HCT116 (cell line): Measurements from ENCODE around the gene SIRPG. TPM values are rescaled to one million over a fixed set of nuclear protein-coding genes. Genes with fewer than 3 reads are reported as not detected.

Source experiments
- ATAC-seq: fragments of 200-7000 bp; cut with Tn5 transposase; 2 replicates; pipeline ENCODE4 v1.9.1; 2020; ENCODE audit warnings: mild to moderate bottlenecking, moderate library complexity
- BruUV-seq: library from RNA; stranded (reverse); fragments of 400-500 nt; replicated peaks from 2 replicates; lab custom pipeline; 2021; lab: Mats Ljungman, UMichigan
- CTCF ChIA-PET: fragments of 300-600 bp; sonication (Branson Sonifier 250); formaldehyde crosslinking; loops from one replicate; lab custom pipeline; 2021; ENCODE audit warnings: antibody characterized with exemption; lab: Charles Lee
- POLR2A ChIA-PET: fragments of 300-600, 350-600 bp; sonication (Branson Sonifier 250); formaldehyde crosslinking; loops from one replicate; lab custom pipeline; 2021; ENCODE audit warnings: antibody characterized with exemption; lab: Charles Lee
- RAD21 ChIA-PET, 2 experiments: fragments of 300-600 bp; sonication (Branson Sonifier 250); formaldehyde crosslinking; loops; one replicate each; lab custom pipeline; 2023; ENCODE audit warnings: low total read pairs in 2 of 2; ENCODE audit not compliant: uncharacterized antibody in 2 of 2, unreplicated experiment in 2 of 2, low non-redundant PET in 1 of 2; lab: Charles Lee
- DNase-seq: peaks from one replicate; pipeline ENCODE4 v3.0.0-alpha.2; 2010; ENCODE audit warnings: low read depth, low spot score
- H2AFZ ChIP-seq: fragments of 200-600 bp; shearing (Covaris generic), sonication (generic); 2 replicates; pipeline ENCODE4 v1.6.1; 2017; ENCODE audit warnings: low read depth, mixed run types, mixed read lengths, antibody characterized with exemption, low read length; ENCODE audit not compliant: poor library complexity, severe bottlenecking
- H3K27ac ChIP-seq: 2 replicates; pipeline ENCODE4 v1.5.1; 2012; ENCODE audit warnings: low read depth, low read length
- H3K27me3 ChIP-seq: fragments of 200-600 bp; sonication (generic); 2 replicates; pipeline ENCODE4 v1.6.1; 2016; ENCODE audit warnings: mixed run types, low read length, mixed read lengths; ENCODE audit not compliant: insufficient read depth
- H3K36me3 ChIP-seq, 2 experiments: fragments of 200-500 bp in 1 of 2; fragments of 200-600 bp in 1 of 2; sonication (Bioruptor generic) in 1 of 2; sonication (generic) in 1 of 2; 2 replicates each; pipeline versions ENCODE4 v1.5.1 to v1.6.1; 2014 to 2016; ENCODE audit warnings: low read length in 2 of 2, inconsistent platforms in 1 of 2, mixed read lengths in 1 of 2, mixed run types in 1 of 2; ENCODE audit not compliant: insufficient read depth in 2 of 2, control insufficient read depth in 1 of 2
- H3K4me1 ChIP-seq, 2 experiments: fragments of 200-600 bp in 1 of 2; sonication (generic) in 1 of 2; 2 replicates each; pipeline versions ENCODE4 v1.5.1 to v1.6.1; 2012 to 2017; ENCODE audit warnings: low read length in 2 of 2, inconsistent platforms in 1 of 2, mild to moderate bottlenecking in 1 of 2, mixed read lengths in 1 of 2, mixed run types in 1 of 2, moderate library complexity in 1 of 2; ENCODE audit not compliant: insufficient read depth in 2 of 2, control insufficient read depth in 1 of 2
- H3K4me2 ChIP-seq: fragments of 200-600 bp; sonication (generic); 2 replicates; pipeline ENCODE4 v1.6.1; 2017; ENCODE audit warnings: mixed run types, low read length, mixed read lengths
- H3K4me3 ChIP-seq, 2 experiments: fragments of 200-600 bp in 1 of 2; sonication (generic) in 1 of 2; replicated peaks in 1 of 2; 2 replicates each; pipeline ENCODE4 v1.5.1; 2011 to 2016; ENCODE audit warnings: low read length in 2 of 2, control low read depth in 1 of 2, low read depth in 1 of 2, mild to moderate bottlenecking in 1 of 2, mixed read lengths in 1 of 2, mixed run types in 1 of 2
- H3K79me2 ChIP-seq: fragments of 200-600 bp; sonication (generic); 2 replicates; pipeline ENCODE4 v1.6.1; 2017; ENCODE audit warnings: mild to moderate bottlenecking, mixed run types, low read length, moderate library complexity, mixed read lengths; ENCODE audit not compliant: insufficient read depth
- H3K9ac ChIP-seq: fragments of 200-600 bp; sonication (generic); 2 replicates; pipeline ENCODE4 v1.6.1; 2016; ENCODE audit warnings: low read length, mixed read lengths
- H3K9me2 ChIP-seq: fragments of 200-600 bp; sonication (generic), shearing (Covaris generic); 2 replicates; pipeline ENCODE4 v1.6.1; 2017; ENCODE audit warnings: mixed run types, mild to moderate bottlenecking, moderate library complexity; ENCODE audit not compliant: insufficient read depth
- H3K9me3 ChIP-seq, 2 experiments: fragments of 200-500 bp in 1 of 2; fragments of 200-600 bp in 1 of 2; sonication (Bioruptor generic) in 1 of 2; sonication (generic) in 1 of 2; 2 replicates each; pipeline ENCODE4 v1.6.1; 2014 to 2017; ENCODE audit warnings: low read length in 2 of 2, mixed read lengths in 2 of 2, inconsistent platforms in 1 of 2, low read depth in 1 of 2, mild to moderate bottlenecking in 1 of 2, mixed run types in 1 of 2, moderate library complexity in 1 of 2; ENCODE audit not compliant: control insufficient read depth in 1 of 2, insufficient read depth in 1 of 2
- H4K20me1 ChIP-seq: fragments of 200-600 bp; sonication (generic), shearing (Covaris generic); 2 replicates; pipeline ENCODE4 v1.6.1; 2017; ENCODE audit warnings: mixed run types, mild to moderate bottlenecking, moderate library complexity; ENCODE audit not compliant: insufficient read depth
- EGR1 ChIP-seq: IDR thresholded peaks from 2 replicates; pipeline ENCODE4 v1.6.1; 2012; ENCODE audit warnings: low read depth
- RAD21 ChIP-seq: IDR thresholded peaks from 2 replicates; pipeline ENCODE4 v1.6.1; 2012; ENCODE audit warnings: low read depth, mild to moderate bottlenecking
- YY1 ChIP-seq: IDR thresholded peaks from 2 replicates; pipeline ENCODE4 v1.6.1; 2011; ENCODE audit warnings: low read length, low read depth, moderate library complexity, mild to moderate bottlenecking; ENCODE audit not compliant: insufficient replicate concordance; ENCODE audit errors: extremely low read depth
- ZBTB33 ChIP-seq: IDR thresholded peaks from 2 replicates; pipeline ENCODE4 v1.6.1; 2011; ENCODE audit warnings: mild to moderate bottlenecking, low read length, moderate library complexity; ENCODE audit not compliant: insufficient replicate concordance; ENCODE audit errors: extremely low read depth
- intact Hi-C: fragments of 100-400 bp; cut with micrococcal nuclease; formaldehyde crosslinking; loops from 2 replicates; pipeline ENCODE4 v1.10.0; 2022
- total RNA-seq: library from RNA; stranded (reverse); gene quantifications from one replicate; pipeline ENCODE4 v1.2.1, GENCODE V29; 2021; ENCODE audit not compliant: unreplicated experiment
- TF ChIP-seq, protein P1 (sequence below): IDR thresholded peaks from 2 replicates; pipeline ENCODE4 v1.6.1; 2012; ENCODE audit warnings: low read depth

Gene SIRPG
- total RNA-seq, 1 experiment from 2014 or later: not detected

DNA sequence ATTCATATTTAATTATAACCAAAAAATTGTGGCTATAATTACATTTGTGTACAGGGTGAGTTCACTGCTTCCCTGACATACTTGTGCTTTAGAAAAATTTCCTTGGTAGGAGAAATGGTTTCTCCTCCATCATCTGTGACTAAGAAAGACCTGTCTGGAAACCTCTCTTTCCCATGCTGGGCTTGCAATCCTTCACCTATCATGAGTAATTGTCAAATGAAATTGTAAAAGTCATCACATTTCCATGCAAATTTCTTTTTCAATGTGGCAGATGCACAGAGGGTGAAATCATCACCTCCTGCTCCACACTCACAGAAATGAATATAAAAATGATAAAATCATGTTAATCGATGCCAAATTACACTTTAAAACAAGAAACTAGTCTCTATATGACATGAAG lies 36.3 kb downstream of the SIRPG start (continued):
- TF ChIP-seq, protein P1, sequence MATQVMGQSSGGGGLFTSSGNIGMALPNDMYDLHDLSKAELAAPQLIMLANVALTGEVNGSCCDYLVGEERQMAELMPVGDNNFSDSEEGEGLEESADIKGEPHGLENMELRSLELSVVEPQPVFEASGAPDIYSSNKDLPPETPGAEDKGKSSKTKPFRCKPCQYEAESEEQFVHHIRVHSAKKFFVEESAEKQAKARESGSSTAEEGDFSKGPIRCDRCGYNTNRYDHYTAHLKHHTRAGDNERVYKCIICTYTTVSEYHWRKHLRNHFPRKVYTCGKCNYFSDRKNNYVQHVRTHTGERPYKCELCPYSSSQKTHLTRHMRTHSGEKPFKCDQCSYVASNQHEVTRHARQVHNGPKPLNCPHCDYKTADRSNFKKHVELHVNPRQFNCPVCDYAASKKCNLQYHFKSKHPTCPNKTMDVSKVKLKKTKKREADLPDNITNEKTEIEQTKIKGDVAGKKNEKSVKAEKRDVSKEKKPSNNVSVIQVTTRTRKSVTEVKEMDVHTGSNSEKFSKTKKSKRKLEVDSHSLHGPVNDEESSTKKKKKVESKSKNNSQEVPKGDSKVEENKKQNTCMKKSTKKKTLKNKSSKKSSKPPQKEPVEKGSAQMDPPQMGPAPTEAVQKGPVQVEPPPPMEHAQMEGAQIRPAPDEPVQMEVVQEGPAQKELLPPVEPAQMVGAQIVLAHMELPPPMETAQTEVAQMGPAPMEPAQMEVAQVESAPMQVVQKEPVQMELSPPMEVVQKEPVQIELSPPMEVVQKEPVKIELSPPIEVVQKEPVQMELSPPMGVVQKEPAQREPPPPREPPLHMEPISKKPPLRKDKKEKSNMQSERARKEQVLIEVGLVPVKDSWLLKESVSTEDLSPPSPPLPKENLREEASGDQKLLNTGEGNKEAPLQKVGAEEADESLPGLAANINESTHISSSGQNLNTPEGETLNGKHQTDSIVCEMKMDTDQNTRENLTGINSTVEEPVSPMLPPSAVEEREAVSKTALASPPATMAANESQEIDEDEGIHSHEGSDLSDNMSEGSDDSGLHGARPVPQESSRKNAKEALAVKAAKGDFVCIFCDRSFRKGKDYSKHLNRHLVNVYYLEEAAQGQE: no peak
- TF ChIP-seq YY1 (no peak), RAD21 (no peak)
- TF ChIP-seq, all 23 proteins: peak for 0

GRCh38 chr20:1619861-1620444 lies 37.6 kb downstream of the SIRPG start, which contains the start of gene SIRPB1:
TSS of gene SIRPB1 (minus strand) at chr20:1620009. CDS start at chr20:1619944, 65 bp downstream.
- H4K20me1 ChIP-seq: no peaks in the 10 kb centered on the region
- no peak within 1 kb of the TSS for H3K4me2 ChIP-seq
- no peak within 1 kb of the TSS for H3K9ac ChIP-seq
- intact Hi-C loops: no loop called here
- POLR2A ChIA-PET: no interaction called here
- no peaks in the 10 kb centered on the region for H3K36me3 ChIP-seq
- H3K27me3 ChIP-seq: no peaks in the 10 kb centered on the region
- no peak within 1 kb of the TSS for H3K27ac ChIP-seq
- TF ChIP-seq ZBTB33: no peak
- TF ChIP-seq EGR1: no peak
- TF ChIP-seq, all 23 proteins: peak for 0
- Histone ChIP-seq H3K4me3 (no peak within 1 kb of the TSS), H3K9me2 (no peaks in the 10 kb centered on the region), H3K9me3 (no peaks in the 10 kb centered on the region), H3K4me1 (no peaks in the 10 kb centered on the region), H2AFZ (no peak within 1 kb of the TSS), H3K79me2 (no peaks in the 10 kb centered on the region)
- ChIA-PET CTCF (no interaction called here), RAD21 (no interaction called here)
- DNase-seq (no peak), ATAC-seq (no peak)
- BruUV-seq: no TSS peak
